GM18505 (cell line): Measurements from ENCODE around the gene LAPTM5.

ENCODE experiments used
- ATAC-seq: cut with Tn5 transposase; IDR thresholded peaks from one replicate; pipeline ENCODE4 v1.9.1; 2021; ENCODE audit not compliant: unreplicated experiment
- POLR2A ChIP-seq: IDR thresholded peaks from 4 replicates; pipeline ENCODE4 v1.6.1; 2011; ENCODE audit warnings: borderline replicate concordance; ENCODE audit not compliant: insufficient read depth, insufficient read length; ENCODE audit errors: extremely low read depth

Gene LAPTM5

GRCh38 chr1:30782361-30783255 lies 25.0 kb upstream of the LAPTM5 start:
- no peak for ATAC-seq
- peak; percentile 22 for TF ChIP-seq POLR2A

- TF ChIP-seq POLR2A = no peak
These were observed 24.3 kb upstream of the LAPTM5 start for GRCh38 chr1:30781906-30782305.

GRCh38 chr1:30780409-30780808 lies 22.8 kb upstream of the LAPTM5 start:
- ATAC-seq = no peak
- TF ChIP-seq POLR2A = no peak

More at GRCh38 chr1:30781906-30782305, 24.3 kb upstream of the LAPTM5 start:
- ATAC-seq = no peak

DNA sequence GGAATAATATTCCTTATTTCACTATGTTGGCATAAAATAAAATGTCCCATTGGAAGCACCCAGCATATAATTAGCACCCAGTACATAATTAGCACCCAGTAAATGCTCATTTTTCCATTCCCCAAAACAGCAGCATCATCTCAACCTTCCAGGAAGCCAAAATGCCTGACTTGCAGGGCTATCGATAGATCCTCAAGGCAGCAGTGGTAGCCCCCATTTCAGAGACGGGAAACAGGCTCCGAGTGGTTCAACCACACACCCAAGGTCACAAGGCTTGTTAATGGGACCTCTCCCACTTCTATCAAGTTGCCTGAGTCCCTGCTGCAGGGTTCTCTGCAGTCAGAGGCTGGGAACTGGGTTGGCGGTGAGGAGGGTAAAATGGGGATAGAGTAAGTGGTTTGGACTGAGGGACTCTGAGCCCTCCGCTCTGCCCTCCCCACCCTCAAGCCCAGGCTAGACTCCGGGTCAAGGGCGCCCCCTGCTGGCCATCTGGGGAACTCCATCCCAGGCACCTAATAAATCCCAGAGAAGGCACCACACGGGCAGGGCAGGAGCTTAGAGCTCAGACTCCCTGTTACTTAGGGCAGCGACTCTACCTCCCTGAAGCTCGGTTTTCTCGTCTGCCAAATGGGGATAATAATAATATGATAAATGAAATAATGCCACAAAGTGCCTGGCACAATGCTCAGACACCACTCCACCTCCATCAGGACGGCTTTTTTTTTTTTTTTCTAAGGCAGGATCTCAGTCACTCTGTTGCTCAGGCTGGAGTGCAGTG lies 21.9 kb upstream of the LAPTM5 start:
- TF ChIP-seq POLR2A = no peak
- ATAC-seq = no peak

GRCh38 chr1:30778979-30779293 lies 21.4 kb upstream of the LAPTM5 start:
- no peak for ATAC-seq

GRCh38 chr1:30778154-30778978 lies 20.8 kb upstream of the LAPTM5 start:
- no peak for ATAC-seq

More at GRCh38 chr1:30778979-30779293, 21.4 kb upstream of the LAPTM5 start:
- TF ChIP-seq POLR2A = no peak

DNA sequence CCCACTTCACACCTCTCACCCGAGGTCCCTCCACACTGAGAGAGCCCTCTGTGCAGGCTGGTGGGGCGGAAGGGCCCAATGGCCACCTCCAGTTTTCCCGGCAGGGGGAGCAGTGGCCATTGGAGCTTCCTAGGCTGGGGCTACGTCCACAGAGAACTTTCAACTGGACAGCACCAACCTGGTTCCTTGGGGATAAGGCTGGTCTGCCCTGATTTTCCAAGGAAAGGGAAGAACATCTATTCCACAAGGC lies 20.3 kb upstream of the LAPTM5 start:
- no peak for TF ChIP-seq POLR2A
- ATAC-seq = no peak

More at GRCh38 chr1:30778154-30778978, 20.8 kb upstream of the LAPTM5 start:
- no peak for TF ChIP-seq POLR2A

- no peak for ATAC-seq
- TF ChIP-seq POLR2A = no peak
These were observed 19.7 kb upstream of the LAPTM5 start for GRCh38 chr1:30777060-30777903.

GRCh38 chr1:30776097-30777059 lies 18.8 kb upstream of the LAPTM5 start:
- TF ChIP-seq POLR2A = no peak
- ATAC-seq = no peak

GRCh38 chr1:30775433-30775975 lies 17.9 kb upstream of the LAPTM5 start:
- no peak for ATAC-seq
- no peak for TF ChIP-seq POLR2A
